DMS114 treated with DMSO at 0.1 percent for 48 hours (cell line): ENCODE measurements around the gene PDE3B.

Experiments
- DNase-seq: peaks from one replicate; lab custom pipeline; 2025; ENCODE audit not compliant: unreplicated experiment; lab: John Stamatoyannopoulos, UW

The PDE3B gene

DNA sequence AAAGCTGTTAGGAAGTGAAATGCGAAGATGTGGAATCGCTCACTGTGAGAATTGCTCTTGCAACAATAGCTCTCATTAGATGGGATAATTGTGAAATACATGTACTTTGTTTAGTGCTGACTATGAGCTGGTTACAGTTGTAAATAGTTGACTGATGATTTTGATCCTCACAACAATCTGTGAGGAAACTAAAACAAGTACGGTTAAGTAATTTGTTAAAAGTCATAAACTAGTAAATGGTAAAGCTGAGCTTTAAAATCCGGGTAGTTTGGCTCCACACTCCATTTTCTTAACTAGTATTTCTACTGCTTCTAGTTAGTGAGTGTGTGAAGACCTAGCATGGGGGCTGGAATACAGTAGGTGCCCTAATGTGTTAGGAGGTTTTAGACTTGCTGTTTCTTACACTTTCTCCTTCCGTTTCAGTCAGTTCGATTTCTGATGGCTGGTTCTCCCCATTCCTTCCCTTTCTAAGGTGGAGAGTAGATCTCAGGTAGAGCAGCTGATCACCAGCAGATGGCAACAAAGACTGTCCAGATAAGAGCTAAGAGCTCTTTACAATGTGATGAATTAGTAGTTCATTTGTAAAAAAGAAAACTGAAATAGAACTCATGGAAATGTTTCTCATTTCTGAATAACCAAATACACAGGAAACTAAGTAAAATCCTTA lies 264.7 kb downstream of the PDE3B start:
- DNase-seq = peak; percentile 36

DNA sequence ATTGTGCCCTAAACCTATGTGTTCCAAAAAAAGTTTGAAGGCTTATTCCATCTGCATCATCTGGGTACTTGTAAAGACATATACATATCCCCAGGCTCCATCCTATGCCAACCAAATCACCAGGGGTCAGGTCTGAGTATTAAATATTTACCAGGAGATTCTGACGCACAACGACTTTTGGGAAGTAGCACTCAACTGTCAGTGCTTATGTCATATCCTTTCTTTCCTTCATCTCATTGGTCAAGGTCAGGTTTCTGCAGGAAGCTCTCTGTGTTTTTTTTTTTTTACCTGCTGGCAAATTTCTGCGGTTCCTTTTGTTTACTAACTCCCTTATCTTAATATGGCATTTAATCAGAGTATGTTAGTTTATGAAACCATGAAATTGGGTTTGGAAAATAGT lies 270.9 kb downstream of the PDE3B start:
- DNase-seq = no peak

DNA sequence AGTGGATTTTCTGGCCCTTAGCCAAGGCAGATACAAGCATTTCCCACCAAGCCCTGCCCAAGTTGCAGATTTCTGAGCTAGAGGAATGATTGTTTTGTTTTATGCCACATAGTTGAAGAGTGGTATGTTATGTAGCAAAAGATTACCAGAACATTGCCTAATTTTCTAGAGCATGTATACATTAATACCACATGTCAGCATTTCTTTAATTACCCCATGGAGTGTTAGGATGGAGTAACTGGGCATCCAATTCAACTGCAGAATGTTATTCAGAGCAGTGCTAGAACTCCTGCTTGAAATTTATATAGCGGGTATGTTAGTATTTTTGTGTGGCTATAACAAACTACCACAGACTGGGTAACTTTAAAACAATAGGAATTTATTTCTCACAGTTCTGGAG lies 272.8 kb downstream of the PDE3B start:
- DNase-seq = no peak
